Measurements from ENCODE around the gene PSMC3IP.
"Not testable (repeated sequence)": the region's sequence is repeated elsewhere in the genome, so short reads cannot be mapped to it uniquely, and the experiment has no call there.

PSMC3IP gene

GRCh38 chr17:42561897-42562387, 15.6 kb downstream of the PSMC3IP start, which contains the start of gene COASY:
COASY (plus strand) TSS chr17:42562148; CDS start chr17:42562623, 475 bp downstream.
- DNase-seq (ENCODE audit: low read depth in 3 of 3) = peak; percentile 83 to 86 (median 85)

GRCh38 chr17:42560246-42560645, 17.3 kb downstream of the PSMC3IP start:
- DNase-seq (ENCODE audit: low read depth in 3 of 3) = no peak

DNA sequence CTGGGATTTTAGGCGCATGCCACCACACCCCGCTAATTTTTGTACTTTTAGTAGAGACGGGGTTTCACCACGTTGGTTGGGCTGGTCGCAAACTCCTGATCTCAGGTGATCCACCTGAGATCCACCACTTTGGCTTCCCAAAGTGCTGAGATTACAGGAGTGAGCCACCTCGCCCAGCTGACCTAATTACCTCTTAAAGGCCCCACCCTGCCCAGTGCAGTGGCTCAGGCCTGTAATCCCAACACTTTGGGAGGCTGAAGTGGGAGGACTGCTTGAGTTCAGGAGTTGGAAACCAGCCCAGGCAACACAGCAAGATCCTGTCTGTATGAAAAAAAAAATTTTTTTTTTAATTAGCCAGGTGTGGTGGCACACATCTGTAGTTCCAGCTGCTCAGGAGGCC, 18.5 kb downstream of the PSMC3IP start:
- DNase-seq (ENCODE audit: low read depth in 3 of 3) = no peak

GRCh38 chr17:42555961-42556617, 21.4 kb downstream of the PSMC3IP start:
- not testable (repeated sequence) for DNase-seq (ENCODE audit: low read depth in 3 of 3)

DNA sequence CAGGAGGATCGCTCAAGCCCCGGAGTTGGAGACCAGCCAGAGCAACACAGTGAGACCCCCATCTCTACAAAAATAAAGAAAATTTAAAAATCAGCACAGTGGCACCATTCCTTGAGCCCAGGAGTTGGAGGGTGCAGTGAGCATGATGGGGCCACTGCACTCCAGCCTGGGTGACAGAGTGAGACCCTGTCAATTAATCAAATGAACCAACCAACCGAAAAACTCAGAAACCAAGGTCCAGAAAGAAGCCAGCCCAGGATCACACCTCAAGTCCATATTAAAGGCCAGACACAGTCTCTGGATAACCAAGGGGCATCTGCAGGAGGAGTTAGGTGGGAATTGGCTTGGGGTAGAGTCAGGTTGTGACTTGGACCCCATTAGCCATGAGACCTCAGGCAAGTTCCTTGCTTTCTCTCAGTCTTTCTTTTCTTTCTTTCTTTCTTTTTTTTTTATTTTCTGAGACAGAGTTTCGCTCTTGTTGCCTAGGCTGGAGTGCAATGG, 22.4 kb downstream of the PSMC3IP start:
- DNase-seq (ENCODE audit: low read depth in 3 of 3) = no peak

GRCh38 chr17:42554250-42555121, 23.0 kb downstream of the PSMC3IP start:
- peak in 1 of 3 experiments; percentile 46 for DNase-seq (ENCODE audit: low read depth in 3 of 3)

- DNase-seq (ENCODE audit: low read depth in 3 of 3) = no peak
Measured at GRCh38 chr17:42553866-42554249, 23.7 kb downstream of the PSMC3IP start.

GRCh38 chr17:42553161-42553818, 24.2 kb downstream of the PSMC3IP start:
- DNase-seq (ENCODE audit: low read depth in 3 of 3) = no peak

DNA sequence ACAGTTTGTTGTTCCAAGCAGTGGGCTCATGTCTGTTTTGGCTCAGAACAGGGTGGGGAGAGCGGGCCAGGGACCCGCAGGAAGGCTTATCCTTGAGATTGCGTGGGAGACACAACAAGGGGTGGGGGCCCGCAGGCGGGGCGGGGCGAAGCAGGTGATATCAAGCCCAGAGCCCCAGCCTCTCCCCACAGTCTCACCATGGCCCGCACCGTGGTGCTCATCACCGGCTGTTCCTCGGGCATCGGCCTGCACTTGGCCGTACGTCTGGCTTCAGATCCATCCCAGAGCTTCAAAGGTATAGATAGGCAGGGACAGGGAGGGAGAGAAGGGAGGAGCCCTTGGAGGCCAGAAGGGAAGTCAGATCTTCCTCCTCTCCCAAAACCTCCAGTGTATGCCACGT, 24.8 kb downstream of the PSMC3IP start, which contains the start of gene HSD17B1:
HSD17B1 (plus strand) TSS at position 188 of the 400 bp plus-strand sequence; CDS start at position 199, 11 bp downstream.
- not testable (repeated sequence) for DNase-seq (ENCODE audit: low read depth in 3 of 3)

GRCh38 chr17:42548993-42549755, 28.4 kb downstream of the PSMC3IP start:
- DNase-seq (ENCODE audit: low read depth in 3 of 3) = no peak

DNA sequence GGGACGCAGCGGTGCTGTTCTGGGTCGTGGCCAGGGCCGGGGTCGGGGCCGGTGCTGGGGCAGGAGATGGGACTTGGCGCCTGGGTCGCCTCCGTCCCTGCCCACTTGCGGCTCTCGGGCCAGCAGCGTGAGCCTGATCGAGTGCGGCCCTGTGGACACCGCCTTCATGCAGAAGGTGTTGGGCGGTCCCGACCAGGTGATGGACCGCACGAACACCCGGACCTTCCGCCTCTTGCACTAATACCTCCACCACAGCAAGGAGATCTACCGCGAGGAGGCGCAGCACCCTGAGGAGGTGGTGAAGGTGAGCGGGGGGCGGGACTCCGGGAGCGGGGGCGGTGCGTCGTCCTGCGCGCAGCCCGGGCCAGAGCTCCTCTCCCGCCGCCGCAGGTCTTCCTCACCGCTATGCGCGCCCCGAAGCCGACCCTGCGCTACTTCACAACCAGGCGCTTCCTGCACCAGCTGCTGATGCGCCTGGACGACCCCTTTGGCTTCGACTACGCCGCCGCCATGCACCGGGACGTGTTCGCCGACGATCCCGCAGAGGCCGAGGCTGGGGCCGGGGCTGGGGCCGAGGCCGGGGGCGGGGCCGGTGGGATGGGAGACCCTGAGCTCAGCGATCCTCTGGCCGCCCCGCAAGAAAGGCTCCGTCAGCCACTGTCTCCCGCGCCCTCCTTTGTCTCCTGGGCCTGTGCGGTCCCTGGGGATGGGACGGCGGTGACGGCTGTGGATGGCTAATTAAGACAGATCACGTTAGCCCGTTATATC, 29.3 kb downstream of the PSMC3IP start:
- peak; percentile 59 to 66 (median 64) for DNase-seq (ENCODE audit: low read depth in 3 of 3)

- no peak for DNase-seq (ENCODE audit: low read depth in 3 of 3)
Measured at GRCh38 chr17:42547698-42548069, 29.8 kb downstream of the PSMC3IP start.

GRCh38 chr17:42547001-42547461, 30.5 kb downstream of the PSMC3IP start:
- no peak for DNase-seq (ENCODE audit: low read depth in 3 of 3)

DNA sequence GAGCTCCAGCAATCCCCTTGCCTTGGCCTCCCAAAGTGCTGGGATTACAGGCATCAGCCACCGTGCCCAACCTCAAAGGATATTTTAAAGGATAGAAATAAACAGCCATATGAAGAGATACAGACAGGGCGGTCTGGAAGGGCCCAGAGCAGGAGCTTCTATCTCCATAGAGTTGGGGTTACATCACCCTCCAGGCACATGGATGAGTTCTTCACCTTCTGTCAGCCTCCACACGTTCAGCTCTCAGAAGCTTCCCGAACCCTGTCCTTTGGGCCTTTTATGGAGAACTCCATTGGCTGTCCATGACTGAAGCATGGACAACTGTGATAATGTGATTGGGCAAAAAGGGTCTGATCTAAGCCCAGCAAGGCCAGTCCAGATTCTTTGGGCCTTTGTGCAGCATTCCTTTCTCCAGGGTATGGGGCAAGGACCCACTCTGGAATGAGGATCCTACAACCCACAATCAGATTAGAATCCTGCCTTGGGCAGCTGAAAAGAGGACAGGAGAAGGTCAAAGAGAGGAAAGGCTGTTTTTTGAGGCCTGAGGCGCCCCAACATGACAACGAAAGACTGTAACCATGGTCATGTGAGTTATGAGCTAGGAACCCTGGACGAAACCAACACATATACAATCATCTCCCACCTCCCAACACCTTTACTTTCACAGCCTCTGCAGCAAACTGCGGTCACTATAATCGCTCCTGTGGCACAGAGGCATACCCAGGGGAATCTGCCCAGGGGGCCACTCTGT, 31.6 kb downstream of the PSMC3IP start:
- DNase-seq (ENCODE audit: low read depth in 3 of 3) = not testable (repeated sequence)

- no peak for DNase-seq (ENCODE audit: low read depth in 3 of 3)
Measured at GRCh38 chr17:42544874-42545283, 32.6 kb downstream of the PSMC3IP start.

- DNase-seq (ENCODE audit: low read depth in 3 of 3) = no peak
Measured at GRCh38 chr17:42543190-42544079, 34.1 kb downstream of the PSMC3IP start.

GRCh38 chr17:42541041-42541833, 36.3 kb downstream of the PSMC3IP start:
- DNase-seq (ENCODE audit: low read depth in 3 of 3) = no peak

GRCh38 chr17:42540558-42540957, 37.0 kb downstream of the PSMC3IP start:
- not testable (repeated sequence) for DNase-seq (ENCODE audit: low read depth in 3 of 3)
